K562 (cell line): ENCODE measurements around the gene CRKL. TPM values are rescaled to one million over a fixed set of nuclear protein-coding genes. Genes with fewer than 3 reads are reported as not detected.

Experiments
- ATAC-seq: fragments of 200-7000 bp; cut with Tn5 transposase; 3 replicates; pipeline ENCODE4 v1.9.1; 2020; ENCODE audit warnings: moderate library complexity
- BruUV-seq: library from RNA; stranded (reverse); fragments of 400-500 nt; replicated peaks from 2 replicates; lab custom pipeline; 2021; lab: Mats Ljungman, UMichigan
- CTCF ChIA-PET: fragments of 300-600 bp; formaldehyde crosslinking; extraction: SDS; loops from one replicate; lab custom pipeline; 2021; ENCODE audit warnings: low intra/inter-chr PET ratio; lab: Yijun Ruan, JAX
- POLR2A ChIA-PET: fragments of 300-600, 350-650 bp; sonication (Branson Sonifier 250); formaldehyde crosslinking; extraction: SDS; loops from one replicate; lab custom pipeline; 2021; ENCODE audit warnings: antibody characterized with exemption, inconsistent platforms; lab: Yijun Ruan, JAX
- DNase-seq, 4 experiments: peaks; one replicate each; pipeline versions ENCODE4 v3.0.0 to v3.0.0-alpha.2; 2011 to 2018; ENCODE audit warnings: low spot score in 3 of 4, mixed read lengths in 3 of 4; ENCODE audit errors: extremely low read depth in 1 of 4
- FAIRE-seq: peaks from 2 replicates; lab custom pipeline; 2011; peaks lifted over from hg19 to GRCh38; lab: Jason Lieb, UNC
- H2AFZ ChIP-seq: 2 replicates; pipeline ENCODE4 v1.6.0; 2011; ENCODE audit warnings: low read depth, low read length, control low read depth, inconsistent platforms
- H3K27ac ChIP-seq: fragments of 200-600 bp; 3 replicates; pipeline ENCODE4 v1.8.0; 2011; ENCODE audit warnings: low read depth, mild to moderate bottlenecking, control low read depth, inconsistent platforms, low read length, moderate library complexity, mixed read lengths; ENCODE audit errors: extremely low read depth
- H3K27me3 ChIP-seq, 2 experiments: fragments of 300-600 bp in 1 of 2; 2 replicates in 1 of 2; 3 replicates in 1 of 2; pipeline versions ENCODE4 v1.6.0 to v1.8.0; 2011; ENCODE audit warnings: inconsistent platforms in 2 of 2, low read length in 2 of 2, mild to moderate bottlenecking in 1 of 2, mixed read lengths in 1 of 2, moderate library complexity in 1 of 2; ENCODE audit not compliant: control insufficient read depth in 2 of 2, insufficient read depth in 2 of 2
- H3K36me3 ChIP-seq: fragments of 300-600 bp; 3 replicates; pipeline ENCODE4 v1.8.0; 2011; ENCODE audit warnings: mild to moderate bottlenecking, low read length, inconsistent platforms; ENCODE audit not compliant: control insufficient read depth, insufficient read depth
- H3K4me1 ChIP-seq, 2 experiments: fragments of 200-600 bp in 1 of 2; replicated peaks in 1 of 2; 2 replicates in 1 of 2; 3 replicates in 1 of 2; pipeline versions ENCODE4 v1.5.1 to v1.8.0; 2011; ENCODE audit warnings: inconsistent platforms in 2 of 2, low read length in 2 of 2, mild to moderate bottlenecking in 1 of 2, mixed read lengths in 1 of 2, moderate library complexity in 1 of 2; ENCODE audit not compliant: control insufficient read depth in 2 of 2, insufficient read depth in 2 of 2
- H3K4me2 ChIP-seq: 2 replicates; pipeline ENCODE4 v1.6.1; 2011; ENCODE audit warnings: low read length, control low read depth, inconsistent platforms, mixed read lengths; ENCODE audit not compliant: insufficient read depth
- H3K4me3 ChIP-seq: fragments of 200-600 bp; sonication (generic), shearing (Covaris generic); 2 replicates; pipeline ENCODE4 v1.5.1; 2016; ENCODE audit warnings: control low read depth, inconsistent platforms
- H3K79me2 ChIP-seq: fragments of 200-600 bp; 3 replicates; pipeline ENCODE4 v1.8.0; 2011; ENCODE audit warnings: low read length, inconsistent platforms; ENCODE audit not compliant: control insufficient read depth, insufficient read depth
- H3K9ac ChIP-seq, 2 experiments: 2 replicates each; pipeline versions ENCODE4 v1.6.0 to v1.6.1; 2011; ENCODE audit warnings: low read depth in 2 of 2, low read length in 2 of 2, control low read depth in 1 of 2, inconsistent platforms in 1 of 2, mild to moderate bottlenecking in 1 of 2, mixed read lengths in 1 of 2; ENCODE audit not compliant: insufficient read depth in 1 of 2
- H3K9me1 ChIP-seq: one replicate; pipeline ENCODE4 v1.6.0; 2011; ENCODE audit warnings: inconsistent platforms, mild to moderate bottlenecking, low read length, moderate library complexity; ENCODE audit not compliant: control insufficient read depth, insufficient read depth
- H3K9me3 ChIP-seq: replicated peaks from 2 replicates; pipeline ENCODE4 v1.5.1; 2011; ENCODE audit warnings: low read depth, low read length, inconsistent platforms; ENCODE audit not compliant: control insufficient read depth, insufficient read depth
- H4K20me1 ChIP-seq: replicated peaks from 2 replicates; pipeline ENCODE4 v1.6.1; 2011; ENCODE audit warnings: low read length, inconsistent platforms, mixed read lengths; ENCODE audit not compliant: control insufficient read depth, insufficient read depth
- CBX3 ChIP-seq, 2 experiments: IDR thresholded peaks; 1 replicate in 1 of 2; 2 replicates in 1 of 2; pipeline ENCODE4 v1.6.1; 2012; ENCODE audit warnings: inconsistent platforms in 2 of 2, low read length in 2 of 2, borderline replicate concordance in 1 of 2, control low read depth in 1 of 2
- CHD1 ChIP-seq: fragments of 200-600 bp; sonication (generic); IDR thresholded peaks from one replicate; pipeline ENCODE4 v1.6.1; 2012; ENCODE audit warnings: mild to moderate bottlenecking, moderate library complexity, low read length, inconsistent platforms
- CREB1 ChIP-seq, 2 experiments: sonication (generic) in 1 of 2; formaldehyde crosslinking in 1 of 2; IDR thresholded peaks; 2 replicates each; pipeline versions ENCODE4 v1.6.1 to v1.8.0; 2012 to 2022; ENCODE audit warnings: inconsistent platforms in 1 of 2, mild to moderate bottlenecking in 1 of 2, missing genetic modification reagents in 1 of 2, moderate library complexity in 1 of 2
- FOXP1 ChIP-seq: sonication (generic); formaldehyde crosslinking; IDR thresholded peaks from 2 replicates; pipeline ENCODE4 v1.8.0; 2022; ENCODE audit warnings: mild to moderate bottlenecking, missing genetic modification reagents
- MAFK ChIP-seq: IDR thresholded peaks from 2 replicates; pipeline ENCODE4 v1.6.1; 2011; ENCODE audit warnings: low read length, improper control_type of control experiment
- NRF1 ChIP-seq, 2 experiments: fragments of 450-650 bp; IDR thresholded peaks in 1 of 2; conservative IDR thresholded peaks in 1 of 2; 2 replicates each; pipeline ENCODE4 v1.6.1; 2014; ENCODE audit warnings: mild to moderate bottlenecking in 2 of 2
- TBL1XR1 ChIP-seq, 2 experiments: IDR thresholded peaks; 2 replicates each; pipeline ENCODE4 v1.6.1; 2012; ENCODE audit warnings: improper control_type of control experiment in 2 of 2, low read length in 2 of 2, mild to moderate bottlenecking in 1 of 2
- TCF7L2 ChIP-seq: fragments of 150-350 bp; IDR thresholded peaks from 2 replicates; pipeline ENCODE4 v1.6.1; 2016; ENCODE audit warnings: low read depth, mild to moderate bottlenecking, low read length, moderate library complexity
- ZNF121 ChIP-seq: sonication (generic); formaldehyde crosslinking; conservative IDR thresholded peaks from 2 replicates; pipeline ENCODE4 v1.8.0; 2022; ENCODE audit warnings: missing genetic modification reagents
- ZNF253 ChIP-seq: fragments of 250-450 bp; sonication (Bioruptor Pico); conservative IDR thresholded peaks from 2 replicates; pipeline ENCODE4 v1.6.1; 2021; ENCODE audit warnings: mild to moderate bottlenecking
- ZNF274 ChIP-seq: IDR thresholded peaks from 2 replicates; pipeline ENCODE4 v1.6.1; 2011; ENCODE audit warnings: low read depth, mild to moderate bottlenecking, low read length, moderate library complexity, borderline replicate concordance
- ZNF41 ChIP-seq: fragments of 250-450 bp; sonication (Bioruptor Pico); conservative IDR thresholded peaks from 2 replicates; pipeline ENCODE4 v1.4.0; 2020; ENCODE audit warnings: mild to moderate bottlenecking
- ZNF668 ChIP-seq: fragments of 250-450 bp; sonication (Bioruptor Pico); IDR thresholded peaks from 2 replicates; pipeline ENCODE4 v1.8.0; 2022; ENCODE audit warnings: mild to moderate bottlenecking, inconsistent platforms
- ZNF717 ChIP-seq: fragments of 250-450 bp; sonication (Bioruptor Pico); IDR thresholded peaks from 2 replicates; pipeline ENCODE4 v1.5.0; 2021
- WGBS: fragments of 100-300 bp; shearing (Covaris generic); methylation state at CpG from one replicate; pipeline ENCODE4 v1.1.6; 2016; ENCODE audit warnings: low coverage, mixed read lengths; ENCODE audit not compliant: insufficient coverage; ENCODE audit errors: missing lambda C conversion rate; 5-methylcytosine and 5-hydroxymethylcytosine counted together
- in situ Hi-C: fragments of 300-500 bp; cut with MboI; formaldehyde crosslinking; loops from 4 replicates; pipeline ENCODE4 v1.15.0; 2018; ENCODE audit warnings: inconsistent platforms, mixed read lengths
- intact Hi-C: fragments of 100-400 bp; cut with micrococcal nuclease; formaldehyde crosslinking; loops from 2 replicates; pipeline ENCODE4 v1.14.2; 2022
- polyA plus RNA-seq, 8 experiments: library from polyadenylated mRNA; depleted of rRNA in 4 of 8; stranded (reverse) in 5 of 8; unstranded in 3 of 8; fragments of >200 nt; fragmentation: Nextera tagmentation in 2 of 8; fragmentation: Illumina TruSeq in 1 of 8; extraction: Ambion mirVana in 2 of 8; extraction: Trizol in 1 of 8; gene quantifications; 2 replicates each; pipeline versions ENCODE4 v1.2.1 to v1.2.3, GENCODE V29; 2011 to 2014; ENCODE audit warnings: inconsistent platforms in 1 of 8, missing spikeins in 1 of 8
- total RNA-seq, 7 experiments: library from RNA; depleted of rRNA in 6 of 7; stranded (reverse); fragments of >200 nt in 6 of 7; fragmentation: Illumina TruSeq in 2 of 7; extraction: Trizol in 2 of 7; gene quantifications; 2 replicates each; pipeline versions ENCODE4 v1.2.1 to v1.2.3, GENCODE V29; 2011 to 2021; ENCODE audit warnings: low replicate concordance in 1 of 7
- TF ChIP-seq, protein P1 (sequence below): sonication (generic); formaldehyde crosslinking; IDR thresholded peaks from 2 replicates; pipeline ENCODE4 v1.8.1; 2023; ENCODE audit warnings: mild to moderate bottlenecking, missing genetic modification reagents
- TF ChIP-seq, protein P2 (sequence below): fragments of 250-450 bp; sonication (Bioruptor Pico); IDR thresholded peaks from 2 replicates; pipeline ENCODE4 v1.4.0; 2020; ENCODE audit warnings: mild to moderate bottlenecking, moderate library complexity

Gene CRKL
- total and polyA plus RNA-seq, 9 of the 15 experiments (the other 6 are each of a cell fraction or from before 2014, with no cell fraction given) = 100 to 263 (median 124) TPM

DNA sequence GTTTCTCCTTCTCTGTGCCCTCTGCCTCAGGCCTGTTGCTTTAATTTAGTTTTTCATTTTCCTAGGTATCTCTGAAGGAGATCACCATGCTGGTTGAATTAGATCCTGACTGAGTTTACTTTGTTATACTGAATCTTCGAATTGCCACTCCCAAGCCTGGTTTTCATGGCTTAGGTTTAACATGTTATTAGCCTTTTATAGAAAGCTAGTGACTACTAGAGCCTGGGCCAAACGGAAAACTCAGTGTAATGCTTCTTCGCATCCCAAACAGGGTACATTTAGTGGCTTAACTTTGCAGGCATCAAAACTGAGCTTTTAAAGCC, 3.6 kb downstream of the CRKL start (continued):
- TF ChIP-seq, protein P1, sequence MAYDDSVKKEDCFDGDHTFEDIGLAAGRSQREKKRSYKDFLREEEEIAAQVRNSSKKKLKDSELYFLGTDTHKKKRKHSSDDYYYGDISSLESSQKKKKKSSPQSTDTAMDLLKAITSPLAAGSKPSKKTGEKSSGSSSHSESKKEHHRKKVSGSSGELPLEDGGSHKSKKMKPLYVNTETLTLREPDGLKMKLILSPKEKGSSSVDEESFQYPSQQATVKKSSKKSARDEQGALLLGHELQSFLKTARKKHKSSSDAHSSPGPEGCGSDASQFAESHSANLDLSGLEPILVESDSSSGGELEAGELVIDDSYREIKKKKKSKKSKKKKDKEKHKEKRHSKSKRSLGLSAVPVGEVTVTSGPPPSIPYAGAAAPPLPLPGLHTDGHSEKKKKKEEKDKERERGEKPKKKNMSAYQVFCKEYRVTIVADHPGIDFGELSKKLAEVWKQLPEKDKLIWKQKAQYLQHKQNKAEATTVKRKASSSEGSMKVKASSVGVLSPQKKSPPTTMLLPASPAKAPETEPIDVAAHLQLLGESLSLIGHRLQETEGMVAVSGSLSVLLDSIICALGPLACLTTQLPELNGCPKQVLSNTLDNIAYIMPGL (CRISPR knock-in tag) = peak; percentile 13; the same call in 1 of the 2 replicates

DNA sequence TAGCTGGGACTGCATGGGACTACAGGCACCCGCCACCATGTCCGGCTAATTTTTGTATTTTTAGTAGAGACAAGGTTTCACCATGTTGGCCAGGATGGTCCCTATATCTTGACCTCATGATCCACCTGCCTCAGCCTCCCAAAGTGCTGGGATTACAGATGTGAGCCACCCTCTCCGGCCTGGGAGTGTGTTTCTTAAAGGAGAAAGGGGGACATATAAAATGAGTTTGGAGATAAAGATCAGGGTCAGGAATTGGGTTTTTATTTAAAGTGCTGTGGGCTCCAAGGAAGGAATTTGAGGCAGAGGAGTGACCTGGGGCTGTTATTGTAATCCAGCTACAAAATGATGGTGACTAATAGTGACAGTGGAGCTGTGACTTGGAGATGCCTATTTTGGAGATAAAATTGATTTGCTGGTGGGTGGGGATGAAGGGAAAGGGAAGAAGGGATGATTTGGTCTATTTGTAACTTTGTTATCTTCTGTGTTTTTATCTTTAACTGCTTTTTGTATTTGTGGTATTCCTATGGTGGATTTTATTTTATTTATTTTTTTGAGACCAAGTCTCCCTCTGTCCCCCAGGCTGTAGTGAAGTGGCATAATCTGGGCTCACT, 5.0 kb downstream of the CRKL start:
- ATAC-seq (no peak), DNase-seq (peak in 2 of 4 experiments; percentile 36 to 49), FAIRE-seq (no peak)
- Histone ChIP-seq H3K27ac (no peak overlapping the region), H3K4me1 (peaks cover 47 to 50% of the 10 kb centered on the region in 2 experiments), H3K36me3 (peaks cover 72% of the 10 kb centered on the region), H3K4me3 (peak overlapping the region; percentile 1; the same call in 1 of the 2 replicates), H4K20me1 (peaks cover 86% of the 10 kb centered on the region), H3K9ac (peak overlapping the region; percentile 3 to 15; a peak in 3 of 4 replicates), H2AFZ (no peak overlapping the region), H3K9me1 (peaks cover 8% of the 10 kb centered on the region), H3K4me2 (peak overlapping the region; percentile 91), H3K27me3 (no peaks in the 10 kb centered on the region), H3K9me3 (no peaks in the 10 kb centered on the region), H3K79me2 (peaks cover 100% of the 10 kb centered on the region)
- in situ Hi-C loops = no loop called here
- BruUV-seq = no TSS peak
- intact Hi-C loops = no loop called here
- 33% methylated on average over 3 of the region's 3 CpGs for WGBS
- CTCF ChIA-PET = no interaction called here
- POLR2A ChIA-PET = interaction anchor here (1.2 to 64.4 kb wide), 6 partner anchors 4 to 70 kb away, joined by 3 to 1556 read pairs (median 13); partner anchors contain the start of genes AIFM3, CRKL and LZTR1
- TF ChIP-seq NRF1 (conservative IDR thresholded peaks at IDR 0.05 in 1 of 2, IDR thresholded peaks at IDR 0.05 in 1 of 2) (no peak), FOXP1 (CRISPR knock-in tag) (no peak), TCF7L2 (no peak), ZNF121 (CRISPR knock-in tag) (no peak), ZNF253 (CRISPR knock-in tag) (0 out of 2 replicates have a peak, but pooled peaks have one; percentile 60), ZNF41 (no peak), ZNF717 (CRISPR knock-in tag) (no peak), ZNF274 (no peak), CHD1 (no peak), TBL1XR1 (IDR thresholded peaks at IDR 0.05; ENCODE audit: low read length in 2 of 2) (0 out of 4 replicates have a peak, but pooled peaks of 1 of the 2 experiments have one; percentile 4), ZNF668 (no peak), MAFK (no peak), CBX3 (IDR thresholded peaks at IDR 0.05; ENCODE audit: borderline replicate concordance in 1 of 2, low read length in 2 of 2) (no peak), CREB1 (IDR thresholded peaks at IDR 0.05) (no peak), CREB1 (CRISPR knock-in tag; IDR thresholded peaks at IDR 0.05) (no peak)
- TF ChIP-seq, protein P2, sequence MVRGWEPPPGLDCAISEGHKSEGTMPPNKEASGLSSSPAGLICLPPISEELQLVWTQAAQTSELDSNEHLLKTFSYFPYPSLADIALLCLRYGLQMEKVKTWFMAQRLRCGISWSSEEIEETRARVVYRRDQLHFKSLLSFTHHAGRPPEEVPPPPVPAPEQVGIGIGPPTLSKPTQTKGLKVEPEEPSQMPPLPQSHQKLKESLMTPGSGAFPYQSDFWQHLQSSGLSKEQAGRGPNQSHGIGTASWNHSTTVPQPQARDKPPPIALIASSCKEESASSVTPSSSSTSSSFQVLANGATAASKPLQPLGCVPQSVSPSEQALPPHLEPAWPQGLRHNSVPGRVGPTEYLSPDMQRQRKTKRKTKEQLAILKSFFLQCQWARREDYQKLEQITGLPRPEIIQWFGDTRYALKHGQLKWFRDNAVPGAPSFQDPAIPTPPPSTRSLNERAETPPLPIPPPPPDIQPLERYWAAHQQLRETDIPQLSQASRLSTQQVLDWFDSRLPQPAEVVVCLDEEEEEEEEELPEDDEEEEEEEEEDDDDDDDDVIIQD (CRISPR knock-in tag) = no peak
